ENCODE results near the gene TSNAX. TPM values are rescaled to one million over a fixed set of nuclear protein-coding genes. Genes with fewer than 3 reads are reported as not detected.
"Not testable (repeated sequence)": the region's sequence is repeated elsewhere in the genome, so short reads cannot be mapped to it uniquely, and the experiment has no call there.

Gene TSNAX
- total RNA-seq, 1 experiment from 2014 or later, result 38.0 TPM

DNA sequence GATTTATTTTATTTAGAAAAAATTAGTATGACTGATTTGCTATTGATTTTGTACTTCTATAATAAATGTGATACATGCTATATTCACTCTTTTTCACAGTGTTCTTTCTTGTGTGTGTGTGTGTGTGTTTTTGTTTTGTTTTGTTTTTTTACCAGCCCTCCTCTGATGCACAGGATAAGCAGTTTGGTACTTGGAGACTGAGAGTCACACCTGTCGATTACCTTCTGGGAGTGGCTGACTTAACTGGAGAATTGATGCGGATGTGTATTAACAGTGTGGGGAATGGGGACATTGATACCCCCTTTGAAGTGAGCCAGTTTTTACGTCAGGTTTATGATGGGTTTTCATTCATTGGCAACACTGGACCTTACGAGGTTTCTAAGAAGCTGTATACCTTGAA is 35.9 kb downstream of the TSNAX start:
- no peak for DNase-seq (ENCODE audit: low spot score)
- ChIA-PET POLR2A (no interaction called here), CTCF (no interaction called here)
- Mint-ChIP-seq H3K36me3 (peaks cover 33% of the 10 kb centered on the region), H3K27ac (no peak overlapping the region), H3K27me3 (ENCODE audit: low read depth) (no peaks in the 10 kb centered on the region), H3K4me1 (no peaks in the 10 kb centered on the region), H3K4me3 (no peak overlapping the region), H3K9me3 (peaks cover 2% of the 10 kb centered on the region; the same call in 1 of the 2 replicates)
- TF ChIP-seq OVOL2 (CRISPR knock-in tag; IDR thresholded peaks at IDR 0.05; ENCODE audit: borderline replicate concordance), result no peak
- TF ChIP-seq, protein P1, sequence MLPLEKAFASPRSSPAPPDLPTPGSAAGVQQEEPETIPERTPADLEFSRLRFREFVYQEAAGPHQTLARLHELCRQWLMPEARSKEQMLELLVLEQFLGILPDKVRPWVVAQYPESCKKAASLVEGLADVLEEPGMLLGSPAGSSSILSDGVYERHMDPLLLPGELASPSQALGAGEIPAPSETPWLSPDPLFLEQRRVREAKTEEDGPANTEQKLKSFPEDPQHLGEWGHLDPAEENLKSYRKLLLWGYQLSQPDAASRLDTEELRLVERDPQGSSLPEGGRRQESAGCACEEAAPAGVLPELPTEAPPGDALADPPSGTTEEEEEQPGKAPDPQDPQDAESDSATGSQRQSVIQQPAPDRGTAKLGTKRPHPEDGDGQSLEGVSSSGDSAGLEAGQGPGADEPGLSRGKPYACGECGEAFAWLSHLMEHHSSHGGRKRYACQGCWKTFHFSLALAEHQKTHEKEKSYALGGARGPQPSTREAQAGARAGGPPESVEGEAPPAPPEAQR (CRISPR knock-in tag; IDR thresholded peaks at IDR 0.05), result no peak
- no peak for TF ChIP-seq EMX1 (CRISPR knock-in tag; IDR thresholded peaks at IDR 0.05)
- TF ChIP-seq, protein P2, sequence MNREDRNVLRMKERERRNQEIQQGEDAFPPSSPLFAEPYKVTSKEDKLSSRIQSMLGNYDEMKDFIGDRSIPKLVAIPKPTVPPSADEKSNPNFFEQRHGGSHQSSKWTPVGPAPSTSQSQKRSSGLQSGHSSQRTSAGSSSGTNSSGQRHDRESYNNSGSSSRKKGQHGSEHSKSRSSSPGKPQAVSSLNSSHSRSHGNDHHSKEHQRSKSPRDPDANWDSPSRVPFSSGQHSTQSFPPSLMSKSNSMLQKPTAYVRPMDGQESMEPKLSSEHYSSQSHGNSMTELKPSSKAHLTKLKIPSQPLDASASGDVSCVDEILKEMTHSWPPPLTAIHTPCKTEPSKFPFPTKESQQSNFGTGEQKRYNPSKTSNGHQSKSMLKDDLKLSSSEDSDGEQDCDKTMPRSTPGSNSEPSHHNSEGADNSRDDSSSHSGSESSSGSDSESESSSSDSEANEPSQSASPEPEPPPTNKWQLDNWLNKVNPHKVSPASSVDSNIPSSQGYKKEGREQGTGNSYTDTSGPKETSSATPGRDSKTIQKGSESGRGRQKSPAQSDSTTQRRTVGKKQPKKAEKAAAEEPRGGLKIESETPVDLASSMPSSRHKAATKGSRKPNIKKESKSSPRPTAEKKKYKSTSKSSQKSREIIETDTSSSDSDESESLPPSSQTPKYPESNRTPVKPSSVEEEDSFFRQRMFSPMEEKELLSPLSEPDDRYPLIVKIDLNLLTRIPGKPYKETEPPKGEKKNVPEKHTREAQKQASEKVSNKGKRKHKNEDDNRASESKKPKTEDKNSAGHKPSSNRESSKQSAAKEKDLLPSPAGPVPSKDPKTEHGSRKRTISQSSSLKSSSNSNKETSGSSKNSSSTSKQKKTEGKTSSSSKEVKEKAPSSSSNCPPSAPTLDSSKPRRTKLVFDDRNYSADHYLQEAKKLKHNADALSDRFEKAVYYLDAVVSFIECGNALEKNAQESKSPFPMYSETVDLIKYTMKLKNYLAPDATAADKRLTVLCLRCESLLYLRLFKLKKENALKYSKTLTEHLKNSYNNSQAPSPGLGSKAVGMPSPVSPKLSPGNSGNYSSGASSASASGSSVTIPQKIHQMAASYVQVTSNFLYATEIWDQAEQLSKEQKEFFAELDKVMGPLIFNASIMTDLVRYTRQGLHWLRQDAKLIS (CRISPR knock-in tag; IDR thresholded peaks at IDR 0.05; ENCODE audit: borderline replicate concordance), result no peak
- TF ChIP-seq MXD4 (CRISPR knock-in tag; IDR thresholded peaks at IDR 0.05; ENCODE audit: borderline replicate concordance), result no peak
- no peak for TF ChIP-seq FOXP1 (CRISPR knock-in tag; IDR thresholded peaks at IDR 0.05; ENCODE audit: borderline replicate concordance)
- no peak for ATAC-seq

DNA sequence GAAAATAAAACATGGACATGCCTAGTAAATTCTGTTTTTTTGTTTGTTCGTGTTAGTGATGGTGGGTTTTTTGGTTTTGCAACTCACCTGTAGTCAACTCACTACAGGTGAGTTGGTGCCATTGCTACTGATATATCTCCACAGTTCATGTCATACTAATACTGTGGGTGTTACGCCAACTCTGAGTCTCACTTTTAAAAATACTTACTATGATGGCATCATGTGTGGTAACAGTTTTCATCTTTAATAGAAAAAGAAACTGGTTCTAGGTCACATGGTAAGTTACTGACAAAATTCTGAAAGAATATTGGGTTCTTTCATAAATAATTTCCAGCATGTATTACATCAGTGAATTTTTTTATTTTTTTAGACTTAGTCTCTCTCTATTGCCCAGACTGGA is 38.0 kb downstream of the TSNAX start:
- H3K27ac Mint-ChIP-seq, result no peak overlapping the region
- H3K27me3 Mint-ChIP-seq (ENCODE audit: low read depth), result no peaks in the 10 kb centered on the region
- H3K4me3 Mint-ChIP-seq, result no peak overlapping the region
- no peaks in the 10 kb centered on the region for H3K4me1 Mint-ChIP-seq
- no peak for ATAC-seq
- CTCF ChIA-PET, result no interaction called here
- POLR2A ChIA-PET, result no interaction called here
- H3K9me3 Mint-ChIP-seq, result peaks cover 7% of the 10 kb centered on the region; the same call in 1 of the 2 replicates
- DNase-seq (ENCODE audit: low spot score), result no peak
- peaks cover 29% of the 10 kb centered on the region for H3K36me3 Mint-ChIP-seq
- TF ChIP-seq ZBTB21 (CRISPR knock-in tag; IDR thresholded peaks at IDR 0.05; ENCODE audit: borderline replicate concordance), result no peak
- TF ChIP-seq, protein P3, sequence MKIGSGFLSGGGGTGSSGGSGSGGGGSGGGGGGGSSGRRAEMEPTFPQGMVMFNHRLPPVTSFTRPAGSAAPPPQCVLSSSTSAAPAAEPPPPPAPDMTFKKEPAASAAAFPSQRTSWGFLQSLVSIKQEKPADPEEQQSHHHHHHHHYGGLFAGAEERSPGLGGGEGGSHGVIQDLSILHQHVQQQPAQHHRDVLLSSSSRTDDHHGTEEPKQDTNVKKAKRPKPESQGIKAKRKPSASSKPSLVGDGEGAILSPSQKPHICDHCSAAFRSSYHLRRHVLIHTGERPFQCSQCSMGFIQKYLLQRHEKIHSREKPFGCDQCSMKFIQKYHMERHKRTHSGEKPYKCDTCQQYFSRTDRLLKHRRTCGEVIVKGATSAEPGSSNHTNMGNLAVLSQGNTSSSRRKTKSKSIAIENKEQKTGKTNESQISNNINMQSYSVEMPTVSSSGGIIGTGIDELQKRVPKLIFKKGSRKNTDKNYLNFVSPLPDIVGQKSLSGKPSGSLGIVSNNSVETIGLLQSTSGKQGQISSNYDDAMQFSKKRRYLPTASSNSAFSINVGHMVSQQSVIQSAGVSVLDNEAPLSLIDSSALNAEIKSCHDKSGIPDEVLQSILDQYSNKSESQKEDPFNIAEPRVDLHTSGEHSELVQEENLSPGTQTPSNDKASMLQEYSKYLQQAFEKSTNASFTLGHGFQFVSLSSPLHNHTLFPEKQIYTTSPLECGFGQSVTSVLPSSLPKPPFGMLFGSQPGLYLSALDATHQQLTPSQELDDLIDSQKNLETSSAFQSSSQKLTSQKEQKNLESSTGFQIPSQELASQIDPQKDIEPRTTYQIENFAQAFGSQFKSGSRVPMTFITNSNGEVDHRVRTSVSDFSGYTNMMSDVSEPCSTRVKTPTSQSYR (CRISPR knock-in tag; IDR thresholded peaks at IDR 0.05), result no peak

DNA sequence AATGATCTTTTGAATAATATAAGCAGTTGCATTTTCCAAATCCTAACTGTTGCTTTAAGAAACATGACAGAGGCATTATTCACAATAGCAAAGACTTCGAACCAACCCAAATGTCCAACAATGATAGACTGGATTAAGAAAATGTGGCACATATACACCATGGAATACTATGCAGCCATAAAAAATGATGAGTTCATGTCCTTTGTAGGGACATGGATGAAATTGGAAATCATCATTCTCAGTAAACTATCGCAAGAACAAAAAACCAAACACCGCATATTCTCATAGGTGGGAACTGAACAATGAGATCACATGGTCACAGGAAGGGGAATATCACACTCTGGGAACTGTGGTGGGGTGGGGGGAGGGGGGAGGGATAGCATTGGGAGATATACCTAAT is 41.8 kb downstream of the TSNAX start:
- POLR2A ChIA-PET; ATAC-seq; CTCF ChIA-PET; H3K27ac Mint-ChIP-seq; H3K4me1 Mint-ChIP-seq; H3K9me3 Mint-ChIP-seq; H3K4me3 Mint-ChIP-seq; DNase-seq (ENCODE audit: low spot score); H3K27me3 Mint-ChIP-seq (ENCODE audit: low read depth): not testable (repeated sequence)
- peaks cover 13% of the 10 kb centered on the region for H3K36me3 Mint-ChIP-seq

DNA sequence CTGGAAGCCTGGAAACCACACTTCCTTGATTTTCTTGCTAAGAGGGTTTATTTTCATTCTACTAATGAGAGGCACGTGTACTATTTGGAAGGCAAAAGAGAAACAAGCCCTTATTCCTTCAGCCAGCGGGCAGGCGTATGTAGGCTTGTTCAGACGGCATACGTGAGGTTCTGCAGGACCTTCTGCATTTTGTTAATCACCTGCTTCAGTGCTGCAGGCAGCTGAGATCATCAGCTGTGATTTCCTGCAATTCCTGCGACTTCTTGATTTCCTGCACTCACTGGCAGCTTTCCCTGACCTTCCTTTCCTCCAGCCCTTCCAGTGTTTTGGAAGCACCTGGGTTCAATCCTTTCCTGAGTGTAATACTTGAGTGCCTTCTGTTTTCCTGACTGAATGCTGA is 43.4 kb downstream of the TSNAX start:
- TF ChIP-seq, protein P4, sequence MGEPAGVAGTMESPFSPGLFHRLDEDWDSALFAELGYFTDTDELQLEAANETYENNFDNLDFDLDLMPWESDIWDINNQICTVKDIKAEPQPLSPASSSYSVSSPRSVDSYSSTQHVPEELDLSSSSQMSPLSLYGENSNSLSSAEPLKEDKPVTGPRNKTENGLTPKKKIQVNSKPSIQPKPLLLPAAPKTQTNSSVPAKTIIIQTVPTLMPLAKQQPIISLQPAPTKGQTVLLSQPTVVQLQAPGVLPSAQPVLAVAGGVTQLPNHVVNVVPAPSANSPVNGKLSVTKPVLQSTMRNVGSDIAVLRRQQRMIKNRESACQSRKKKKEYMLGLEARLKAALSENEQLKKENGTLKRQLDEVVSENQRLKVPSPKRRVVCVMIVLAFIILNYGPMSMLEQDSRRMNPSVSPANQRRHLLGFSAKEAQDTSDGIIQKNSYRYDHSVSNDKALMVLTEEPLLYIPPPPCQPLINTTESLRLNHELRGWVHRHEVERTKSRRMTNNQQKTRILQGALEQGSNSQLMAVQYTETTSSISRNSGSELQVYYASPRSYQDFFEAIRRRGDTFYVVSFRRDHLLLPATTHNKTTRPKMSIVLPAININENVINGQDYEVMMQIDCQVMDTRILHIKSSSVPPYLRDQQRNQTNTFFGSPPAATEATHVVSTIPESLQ (CRISPR knock-in tag; IDR thresholded peaks at IDR 0.05), result no peak
- peaks cover 7% of the 10 kb centered on the region; the same call in 1 of the 2 replicates for H3K9me3 Mint-ChIP-seq
- peaks cover 9% of the 10 kb centered on the region; the same call in 1 of the 2 replicates for H3K36me3 Mint-ChIP-seq
- H3K4me3 Mint-ChIP-seq, result no peak overlapping the region
- no peak for DNase-seq (ENCODE audit: low spot score)
- ATAC-seq, result no peak
- no peaks in the 10 kb centered on the region for H3K4me1 Mint-ChIP-seq
- H3K27ac Mint-ChIP-seq, result no peak overlapping the region
- CTCF ChIA-PET, result no interaction called here
- POLR2A ChIA-PET, result no interaction called here
- no peaks in the 10 kb centered on the region for H3K27me3 Mint-ChIP-seq (ENCODE audit: low read depth)

Measured in WTC11 (cell line).